Thymus (tissue), 11 donors: Measurements from ENCODE around the gene GALNT4. TPM values are rescaled to one million over a fixed set of nuclear protein-coding genes. Genes with fewer than 3 reads are reported as not detected.
A peak's percentile ranks its signal among the peaks of the same experiment; 100 is the strongest.

Experiments used
- DNase-seq, 9 donors: peaks; one replicate each; pipeline ENCODE4 v3.0.0-alpha.2; 2013; ENCODE audit warnings: low spot score in 9 of 9, low read depth in 6 of 9, missing footprints in 1 of 9
- H3K27ac ChIP-seq, 2 donors: one replicate each; pipeline ENCODE4 v1.5.1; 2013; ENCODE audit warnings: control low read depth in 1 of 2, low read depth in 1 of 2, low read length in 1 of 2, mild to moderate bottlenecking in 1 of 2, moderate library complexity in 1 of 2
- H3K27me3 ChIP-seq, 2 donors: one replicate each; pipeline ENCODE4 v1.5.1; 2013; ENCODE audit warnings: low read length in 1 of 2; ENCODE audit not compliant: control insufficient read depth in 2 of 2, insufficient read depth in 1 of 2
- H3K36me3 ChIP-seq, 2 donors: one replicate each; pipeline ENCODE4 v1.5.1; 2013; ENCODE audit warnings: low read length in 1 of 2, mild to moderate bottlenecking in 1 of 2, moderate library complexity in 1 of 2; ENCODE audit not compliant: control insufficient read depth in 2 of 2, insufficient read depth in 2 of 2
- H3K4me1 ChIP-seq, 2 donors: one replicate each; pipeline ENCODE4 v1.5.1; 2013; ENCODE audit warnings: low read length in 2 of 2; ENCODE audit not compliant: control insufficient read depth in 2 of 2, insufficient read depth in 2 of 2
- H3K4me3 ChIP-seq, 2 donors: one replicate each; pipeline ENCODE4 v1.5.1; 2013; ENCODE audit warnings: low read length in 2 of 2, control low read depth in 1 of 2, mild to moderate bottlenecking in 1 of 2
- H3K9me3 ChIP-seq, 2 donors: one replicate each; pipeline ENCODE4 v1.5.1; 2013; ENCODE audit warnings: low read length in 1 of 2, mild to moderate bottlenecking in 1 of 2; ENCODE audit not compliant: control insufficient read depth in 2 of 2, insufficient read depth in 1 of 2
- WGBS: extraction: QIAGEN DNeasy Blood & Tissue Kit; methylation state at CpG from one replicate; pipeline ENCODE4 v1.1.7; 2013; 5-methylcytosine and 5-hydroxymethylcytosine counted together
- polyA plus RNA-seq: library from polyadenylated mRNA; stranded (reverse); fragments of 200-250 nt; gene quantifications from one replicate; pipeline ENCODE4 v1.2.3, GENCODE V29; 2013
- total RNA-seq: library from RNA; stranded (reverse); fragments of 120-200 nt; gene quantifications from one replicate; pipeline ENCODE4 v1.2.4, GENCODE V29; 2013
- donor health status: healthy.

Gene GALNT4
- total and polyA plus RNA-seq, 2 donors, result 1.3 to 2.9 TPM

DNA sequence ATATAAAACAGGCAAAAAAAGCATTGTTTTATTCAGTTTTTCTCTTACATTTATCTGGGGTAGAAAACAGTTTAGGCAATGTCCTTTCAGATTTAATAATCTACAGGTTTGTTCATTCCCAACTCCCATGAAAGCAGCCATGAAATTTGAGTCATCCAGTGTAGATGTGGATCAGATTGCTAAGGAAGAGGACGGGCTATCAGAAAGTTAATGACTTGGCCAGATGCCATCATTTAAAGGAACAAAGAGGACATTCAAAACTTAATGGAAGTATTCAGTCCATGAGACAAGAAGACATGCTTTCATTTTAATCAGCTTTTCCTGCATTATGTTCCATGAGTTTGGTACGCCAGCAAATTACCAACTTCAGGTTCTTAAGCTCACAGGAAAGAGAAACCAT is 32.4 kb upstream of the GALNT4 start:
- H3K36me3 ChIP-seq, result no peaks in the 10 kb centered on the region
- H3K4me1 ChIP-seq, result no peaks in the 10 kb centered on the region
- no peak overlapping the region for H3K4me3 ChIP-seq
- H3K9me3 ChIP-seq, result no peaks in the 10 kb centered on the region
- H3K27me3 ChIP-seq, result no peaks in the 10 kb centered on the region
- no peak for DNase-seq
- 91% methylated on average over 2 of the region's 2 CpGs for WGBS
- no peak overlapping the region for H3K27ac ChIP-seq

GRCh38 chr12:89552376-89552775 is 27.8 kb upstream of the GALNT4 start:
- Histone ChIP-seq H3K27ac (no peak overlapping the region), H3K9me3 (no peaks in the 10 kb centered on the region), H3K4me1 (no peaks in the 10 kb centered on the region), H3K27me3 (no peaks in the 10 kb centered on the region), H3K4me3 (no peak overlapping the region), H3K36me3 (no peaks in the 10 kb centered on the region)
- DNase-seq, result no peak
- 83% methylated on average over 1 of the region's 1 CpG for WGBS

DNA sequence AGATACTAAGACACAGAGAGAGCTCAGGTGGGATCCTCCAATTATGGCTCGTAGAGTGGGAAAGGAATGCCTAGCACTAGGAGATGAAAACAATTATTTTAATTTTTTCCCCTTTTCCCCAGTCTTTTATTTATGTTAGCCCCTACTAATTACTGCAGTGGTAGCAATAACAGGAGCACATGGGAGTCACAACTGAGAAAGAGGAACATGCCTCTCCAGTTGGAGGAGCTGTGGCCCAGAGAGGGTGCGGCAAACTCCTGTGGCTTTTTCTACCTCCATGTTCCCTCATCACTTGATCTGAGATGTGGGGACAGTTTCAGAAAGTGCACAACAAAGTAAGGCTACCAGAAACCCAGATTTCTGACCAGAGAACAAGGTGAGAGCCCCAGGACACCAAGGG is 27.2 kb upstream of the GALNT4 start:
- Histone ChIP-seq H3K4me1 (no peaks in the 10 kb centered on the region), H3K9me3 (no peaks in the 10 kb centered on the region)

DNA sequence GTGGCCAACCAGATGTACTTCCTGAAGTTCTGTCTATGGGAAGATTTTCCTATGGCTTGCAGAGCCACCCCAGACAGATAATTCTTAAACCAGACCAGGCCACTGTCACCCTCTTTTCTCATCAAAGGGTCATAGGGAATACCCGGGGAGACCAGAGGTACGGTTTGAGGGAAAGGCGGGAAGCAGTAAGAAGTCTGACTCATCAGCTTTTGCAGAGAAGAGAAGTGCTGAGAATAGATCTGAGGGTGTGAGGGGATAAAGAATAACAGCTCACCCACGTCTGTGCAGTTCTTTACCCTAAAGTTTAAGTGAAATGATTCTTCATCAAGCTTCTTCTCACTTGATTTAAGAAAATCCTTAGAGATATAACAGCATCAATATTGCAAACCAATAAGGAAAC is 22.5 kb upstream of the GALNT4 start:
- Histone ChIP-seq H3K4me1 (no peaks in the 10 kb centered on the region), H3K4me3 (no peak overlapping the region), H3K27me3 (no peaks in the 10 kb centered on the region), H3K9me3 (no peaks in the 10 kb centered on the region), H3K36me3 (no peaks in the 10 kb centered on the region), H3K27ac (no peak overlapping the region)
- WGBS, result 85% methylated on average over 4 of the region's 4 CpGs
- no peak for DNase-seq

More for the DNA sequence above, 27.2 kb upstream of the GALNT4 start:
- Histone ChIP-seq H3K36me3 (no peaks in the 10 kb centered on the region), H3K4me3 (no peak overlapping the region), H3K27ac (no peak overlapping the region), H3K27me3 (no peaks in the 10 kb centered on the region)
- DNase-seq, result no peak
- WGBS, result 96% methylated on average over 2 of the region's 2 CpGs

GRCh38 chr12:89546151-89546550 is 21.6 kb upstream of the GALNT4 start:
- no peaks in the 10 kb centered on the region for H3K9me3 ChIP-seq
- H3K27ac ChIP-seq, result no peak overlapping the region
- no peaks in the 10 kb centered on the region for H3K36me3 ChIP-seq
- no peaks in the 10 kb centered on the region for H3K27me3 ChIP-seq
- no peak for DNase-seq
- 98% methylated on average over 4 of the region's 4 CpGs for WGBS
- H3K4me3 ChIP-seq, result no peak overlapping the region
- H3K4me1 ChIP-seq, result no peaks in the 10 kb centered on the region

DNA sequence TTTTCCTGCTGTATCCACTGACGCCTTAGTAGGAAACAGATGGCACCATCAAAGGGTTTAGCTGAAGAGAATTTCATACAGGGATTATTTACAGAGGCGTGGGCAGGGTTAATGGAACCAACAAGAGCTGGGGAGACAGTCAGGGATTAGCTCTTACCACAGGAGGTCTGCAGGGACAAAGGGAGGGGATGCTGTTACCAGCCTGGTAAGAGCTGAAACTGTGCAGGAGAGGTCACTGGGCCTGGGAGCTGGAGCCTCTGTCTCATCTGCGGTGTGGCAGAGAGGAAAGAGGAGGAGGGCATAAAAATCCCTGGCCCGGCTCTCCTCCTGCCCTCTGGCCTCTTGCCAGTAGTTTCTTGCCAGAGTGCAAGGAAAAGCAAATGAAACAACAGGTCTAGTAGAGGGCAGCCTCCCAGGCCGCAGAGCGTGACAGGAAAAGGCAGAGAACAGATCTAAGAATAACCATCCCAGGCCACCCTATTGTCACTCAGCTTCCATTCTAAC is 20.1 kb upstream of the GALNT4 start:
- Histone ChIP-seq H3K9me3 (no peaks in the 10 kb centered on the region), H3K27me3 (no peaks in the 10 kb centered on the region), H3K36me3 (no peaks in the 10 kb centered on the region), H3K4me3 (no peak overlapping the region), H3K27ac (no peak overlapping the region), H3K4me1 (no peaks in the 10 kb centered on the region)
- WGBS, result 54% methylated on average over 6 of the region's 6 CpGs
- DNase-seq, result no peak

DNA sequence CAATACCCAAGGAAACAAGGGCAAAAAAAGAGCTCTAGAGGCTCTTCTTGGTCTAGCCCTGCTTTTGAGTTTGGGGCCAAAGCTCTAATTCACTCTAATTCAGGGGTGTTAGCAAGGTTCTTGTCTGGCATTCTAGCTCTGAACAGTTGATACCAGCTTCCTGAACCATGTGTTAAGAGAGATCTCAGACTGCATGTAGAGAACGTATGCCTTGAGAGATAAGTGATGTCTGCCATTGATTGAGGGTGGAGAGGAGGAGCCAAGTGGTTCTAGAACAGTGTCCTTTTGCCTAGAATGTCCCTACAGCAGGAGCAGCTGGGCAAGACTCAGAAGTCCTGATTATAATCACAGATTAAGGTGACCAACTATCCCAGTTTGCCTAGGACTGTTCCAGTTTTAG is 19.4 kb upstream of the GALNT4 start:
- no peak overlapping the region for H3K4me3 ChIP-seq
- no peaks in the 10 kb centered on the region for H3K27me3 ChIP-seq
- WGBS, result 100% methylated on average over 1 of the region's 1 CpG
- H3K4me1 ChIP-seq, result no peaks in the 10 kb centered on the region
- no peaks in the 10 kb centered on the region for H3K36me3 ChIP-seq
- no peak overlapping the region for H3K27ac ChIP-seq
- no peak for DNase-seq
- H3K9me3 ChIP-seq, result no peaks in the 10 kb centered on the region

DNA sequence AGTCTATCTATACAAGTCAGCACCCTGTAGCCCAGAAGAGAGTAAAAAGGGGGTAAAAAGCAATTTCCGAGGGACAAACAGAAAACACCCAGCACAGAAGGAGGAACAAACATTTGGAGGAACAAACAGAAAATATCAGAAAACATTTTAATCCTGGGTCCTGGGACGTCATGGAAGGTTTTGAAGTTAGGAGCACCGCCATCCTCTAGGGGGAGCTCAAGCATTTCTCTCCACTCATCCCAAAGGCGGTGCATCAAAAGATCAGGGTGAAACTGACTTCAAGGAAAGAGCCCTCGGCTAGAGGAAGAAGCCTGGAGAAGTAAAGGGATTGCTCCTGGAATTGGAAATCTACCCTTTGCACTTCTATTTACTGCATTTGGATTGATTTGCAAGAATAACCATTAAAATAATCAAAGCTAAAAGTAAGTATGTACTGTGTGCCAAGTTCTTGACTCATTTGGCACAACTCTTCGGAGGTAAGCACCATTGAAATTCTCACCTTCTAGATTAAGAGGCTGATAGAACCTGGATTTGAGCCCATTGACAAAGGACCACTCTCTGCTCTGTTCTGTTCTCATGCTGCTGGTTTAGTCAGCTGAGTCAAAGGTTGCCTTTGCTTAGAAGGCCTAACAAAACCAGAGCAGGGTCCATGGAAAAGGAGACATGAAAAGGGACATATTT is 18.5 kb upstream of the GALNT4 start:
- peak; percentile 55 to 88 (median 72) for DNase-seq

DNA sequence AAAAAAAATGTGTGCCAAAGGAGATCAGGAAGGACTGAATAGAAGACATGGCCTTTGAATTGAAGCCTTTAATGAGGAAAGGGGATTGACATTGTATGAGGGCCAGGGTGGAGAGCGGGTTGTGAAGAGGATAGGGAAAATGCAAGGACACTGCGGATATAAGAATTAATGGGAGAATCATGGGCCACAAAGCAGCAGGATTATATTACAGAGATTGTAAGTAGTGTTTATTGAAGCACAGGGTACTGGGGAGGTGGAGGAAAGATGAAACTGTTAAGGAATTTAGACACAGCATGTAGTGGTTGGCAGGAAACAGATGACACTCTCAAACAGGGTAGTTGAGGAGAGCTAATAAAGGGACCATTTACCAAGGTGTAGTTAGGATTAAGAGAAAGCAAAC is 17.6 kb upstream of the GALNT4 start:
- Histone ChIP-seq H3K4me3 (no peak overlapping the region), H3K27me3 (no peaks in the 10 kb centered on the region), H3K4me1 (no peaks in the 10 kb centered on the region), H3K9me3 (no peaks in the 10 kb centered on the region), H3K27ac (no peak overlapping the region), H3K36me3 (no peaks in the 10 kb centered on the region)
- 97% methylated on average over 2 of the region's 2 CpGs for WGBS
- DNase-seq, result no peak

More for the DNA sequence above, 18.5 kb upstream of the GALNT4 start:
- Histone ChIP-seq H3K27me3 (no peaks in the 10 kb centered on the region), H3K4me1 (no peaks in the 10 kb centered on the region), H3K27ac (no peak overlapping the region), H3K4me3 (no peak overlapping the region), H3K9me3 (no peaks in the 10 kb centered on the region), H3K36me3 (no peaks in the 10 kb centered on the region)
- WGBS, result 23% methylated on average over 6 of the region's 6 CpGs
